HFF-Myc (cell line): ENCODE measurements around the gene ZNF396.

ENCODE experiments used
- DNase-seq: peaks from one replicate; pipeline ENCODE4 v3.0.0-alpha.2; 2011; ENCODE audit warnings: low read depth; ENCODE audit errors: extremely low read depth
- H3K4me3 ChIP-seq: replicated peaks from 2 replicates; pipeline ENCODE4 v1.5.1; 2011; ENCODE audit warnings: low read depth, mild to moderate bottlenecking, control low read depth, low read length
- TF ChIP-seq, protein P1 (sequence below): IDR thresholded peaks from 2 replicates; pipeline ENCODE4 v1.5.1; 2012; ENCODE audit warnings: mild to moderate bottlenecking, low read depth, low read length, control low read depth; ENCODE audit errors: missing control alignments

The ZNF396 gene

DNA sequence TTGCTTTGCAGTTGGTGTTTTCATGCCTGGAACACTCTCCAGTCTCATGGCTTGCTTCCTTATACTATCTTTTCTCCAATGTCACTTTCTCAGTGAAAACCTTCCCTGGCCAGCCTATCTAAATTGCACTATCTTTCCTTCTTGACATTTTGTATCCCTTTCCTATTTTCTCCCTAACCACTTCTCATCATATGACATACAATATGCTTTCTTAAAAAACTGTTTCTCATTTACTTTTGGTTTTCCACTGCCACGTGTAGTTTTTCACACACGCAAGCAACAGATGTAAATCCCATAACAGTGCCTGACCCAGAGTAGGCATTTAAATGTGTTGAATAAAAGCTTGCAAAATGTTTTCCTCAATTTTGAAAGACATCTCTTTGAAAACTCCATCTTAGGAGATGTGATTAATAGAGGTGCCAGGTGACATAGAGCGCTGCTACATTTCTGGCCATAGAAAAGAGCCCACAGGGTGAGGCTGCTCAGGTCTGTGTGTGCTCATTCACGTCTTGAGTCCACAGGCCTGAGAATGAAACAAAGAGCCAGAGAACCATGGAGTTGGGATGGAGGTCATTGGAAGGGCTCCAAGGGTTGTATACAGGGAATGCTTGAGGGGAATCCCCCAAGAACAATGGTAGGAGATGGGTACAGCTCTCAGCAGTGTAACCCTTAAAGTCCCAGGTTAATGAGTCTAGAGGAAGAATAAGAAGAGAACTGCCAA lies 45.6 kb downstream of the ZNF396 start:
- no peak for DNase-seq
- no peak overlapping the region for H3K4me3 ChIP-seq
- TF ChIP-seq, protein P1, sequence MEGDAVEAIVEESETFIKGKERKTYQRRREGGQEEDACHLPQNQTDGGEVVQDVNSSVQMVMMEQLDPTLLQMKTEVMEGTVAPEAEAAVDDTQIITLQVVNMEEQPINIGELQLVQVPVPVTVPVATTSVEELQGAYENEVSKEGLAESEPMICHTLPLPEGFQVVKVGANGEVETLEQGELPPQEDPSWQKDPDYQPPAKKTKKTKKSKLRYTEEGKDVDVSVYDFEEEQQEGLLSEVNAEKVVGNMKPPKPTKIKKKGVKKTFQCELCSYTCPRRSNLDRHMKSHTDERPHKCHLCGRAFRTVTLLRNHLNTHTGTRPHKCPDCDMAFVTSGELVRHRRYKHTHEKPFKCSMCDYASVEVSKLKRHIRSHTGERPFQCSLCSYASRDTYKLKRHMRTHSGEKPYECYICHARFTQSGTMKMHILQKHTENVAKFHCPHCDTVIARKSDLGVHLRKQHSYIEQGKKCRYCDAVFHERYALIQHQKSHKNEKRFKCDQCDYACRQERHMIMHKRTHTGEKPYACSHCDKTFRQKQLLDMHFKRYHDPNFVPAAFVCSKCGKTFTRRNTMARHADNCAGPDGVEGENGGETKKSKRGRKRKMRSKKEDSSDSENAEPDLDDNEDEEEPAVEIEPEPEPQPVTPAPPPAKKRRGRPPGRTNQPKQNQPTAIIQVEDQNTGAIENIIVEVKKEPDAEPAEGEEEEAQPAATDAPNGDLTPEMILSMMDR, result no peak

DNA sequence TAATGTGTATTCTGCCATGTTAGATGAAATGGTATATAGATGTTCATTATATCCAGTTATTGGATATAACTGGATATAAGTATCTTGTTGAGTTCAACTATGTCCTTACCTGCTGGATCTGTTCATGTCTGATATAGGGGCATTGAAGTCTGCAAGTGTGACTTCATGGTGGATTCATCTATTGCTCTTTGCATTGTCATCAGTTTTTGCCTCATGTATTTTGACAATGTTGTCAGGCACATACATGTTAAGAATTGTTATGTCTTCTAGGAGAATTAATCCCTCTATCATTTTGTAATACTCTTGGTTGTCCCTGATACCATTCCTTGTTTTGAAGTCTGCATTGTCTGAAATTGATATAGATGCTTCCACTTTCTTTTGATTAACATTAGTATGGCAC lies 48.3 kb downstream of the ZNF396 start:
- TF ChIP-seq, protein P1, result no peak
- H3K4me3 ChIP-seq, result no peak overlapping the region
- DNase-seq, result no peak

DNA sequence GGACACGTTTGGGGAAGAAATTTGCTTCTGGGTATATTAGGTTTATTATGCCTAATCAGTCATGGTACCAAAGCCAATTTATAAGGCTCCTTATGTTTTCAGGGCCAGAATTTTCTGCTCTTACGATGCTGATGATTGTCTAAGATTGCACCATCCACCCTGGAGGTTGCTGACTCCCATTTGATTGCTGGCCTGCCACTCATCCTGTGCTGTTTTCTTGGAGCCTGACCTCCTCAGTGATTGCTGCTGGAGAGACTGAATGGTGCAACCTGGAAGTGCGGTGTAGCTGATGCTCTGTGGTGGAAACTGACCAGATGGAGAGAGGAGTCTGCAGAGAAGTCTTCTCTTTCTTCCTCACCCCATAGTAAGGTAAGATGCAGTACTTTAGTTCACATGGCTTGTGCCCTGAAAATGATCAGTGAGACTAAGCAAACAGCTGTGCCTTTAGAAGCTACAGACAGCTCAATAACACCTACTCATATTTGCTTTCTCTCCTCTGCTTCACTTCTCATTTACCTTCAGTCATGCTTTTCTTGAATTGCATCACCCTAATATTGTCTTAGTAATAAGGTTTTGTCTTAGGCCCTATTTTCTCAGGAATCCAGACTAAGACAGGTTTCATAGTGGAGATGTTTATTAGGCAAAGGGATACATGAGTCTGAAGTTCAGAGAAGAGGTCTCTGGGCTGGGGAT lies 50.3 kb downstream of the ZNF396 start:
- TF ChIP-seq, protein P1, result no peak

DNA sequence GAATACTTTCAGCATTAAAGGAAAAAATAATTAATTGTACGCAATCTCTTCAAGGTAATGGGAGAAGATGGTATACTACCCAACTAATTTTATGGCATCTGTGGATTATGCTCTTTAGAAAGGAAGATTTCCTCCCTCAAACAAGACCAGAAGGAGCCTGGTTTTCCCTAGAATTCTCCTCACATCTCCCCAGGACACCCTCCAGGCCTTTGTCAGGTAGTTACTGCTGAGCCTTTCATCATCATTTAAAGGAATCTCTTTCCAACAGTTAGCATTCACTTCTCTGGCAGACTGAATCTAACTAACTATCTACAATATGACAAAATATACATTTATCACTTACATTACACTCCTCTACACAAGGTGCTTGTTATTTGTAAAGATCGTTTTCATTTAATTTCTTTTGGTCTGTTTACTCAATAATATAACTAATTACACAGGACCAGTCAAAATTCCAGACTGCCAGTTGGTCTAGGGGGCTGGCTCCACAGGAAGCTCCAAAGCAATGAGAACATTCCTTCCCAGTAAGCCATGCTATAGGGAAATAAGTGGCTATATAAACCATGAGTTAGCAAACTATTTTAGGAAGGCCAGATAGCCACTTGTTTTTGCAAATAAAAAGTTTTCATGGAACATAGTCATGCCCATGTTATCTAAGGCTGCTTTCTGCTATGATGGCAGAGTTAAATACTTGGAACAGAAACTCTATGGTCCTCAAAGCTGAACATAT lies 52.0 kb downstream of the ZNF396 start:
- TF ChIP-seq, protein P1, result no peak
- no peak overlapping the region for H3K4me3 ChIP-seq
- no peak for DNase-seq

More for the DNA sequence above, 50.3 kb downstream of the ZNF396 start:
- no peak for DNase-seq
- H3K4me3 ChIP-seq, result no peak overlapping the region

DNA sequence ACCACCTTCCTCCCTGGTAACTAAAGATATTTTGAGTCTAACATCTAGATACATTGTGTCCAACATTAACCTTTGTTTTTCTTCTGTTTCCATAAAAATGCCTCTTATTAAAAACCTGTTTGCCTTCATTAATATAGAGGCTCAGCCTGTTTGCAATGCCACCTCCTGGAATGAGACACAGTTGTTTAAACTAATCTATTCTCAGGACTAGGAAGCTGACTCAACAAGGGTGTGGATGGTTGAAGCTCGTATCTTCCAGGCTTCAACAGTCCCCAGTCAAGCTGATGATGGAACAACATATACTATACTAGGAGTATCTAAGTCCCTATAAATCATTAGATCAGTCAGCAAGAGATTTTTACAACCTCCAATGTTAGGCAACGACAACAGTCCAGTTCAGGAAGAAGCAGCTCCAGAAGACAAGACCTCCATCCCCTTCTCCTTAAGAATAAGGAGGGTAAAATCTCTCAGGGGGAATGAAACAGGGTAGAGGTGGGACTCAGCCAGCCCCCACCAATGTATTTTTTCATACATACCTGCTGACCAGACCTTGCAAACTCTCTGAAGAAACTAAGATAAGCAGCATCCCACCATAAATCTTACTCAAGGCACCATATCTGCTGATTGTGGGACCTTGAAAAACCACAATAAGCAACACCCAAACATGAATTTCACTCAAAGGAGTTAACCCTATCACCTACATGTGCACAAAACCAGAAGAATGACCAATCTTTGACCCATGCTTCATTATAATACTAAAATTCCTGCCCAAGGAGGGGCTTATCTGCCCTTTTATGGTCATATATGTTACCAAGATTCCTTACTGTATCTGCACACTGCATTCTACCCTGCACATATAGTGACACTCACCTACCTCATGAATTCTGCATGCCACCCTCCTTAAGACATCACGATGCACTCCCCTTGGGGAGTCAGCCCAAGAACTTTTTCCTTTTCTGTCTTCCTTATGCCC lies 54.4 kb downstream of the ZNF396 start:
- DNase-seq, result no peak
- TF ChIP-seq, protein P1, result no peak
- H3K4me3 ChIP-seq, result no peak overlapping the region
